Activated naive CD8-positive, alpha-beta T cell (primary cell): ENCODE measurements around the gene MED10.

Source experiments
- H3K27ac Mint-ChIP-seq: one replicate; pipeline ENCODE4 v1.8.0; 2021; ENCODE audit warnings: mixed read lengths
- H3K27me3 Mint-ChIP-seq: one replicate; pipeline ENCODE4 v1.8.0; 2021; ENCODE audit warnings: mixed read lengths
- H3K36me3 Mint-ChIP-seq: one replicate; pipeline ENCODE4 v1.8.0; 2021; ENCODE audit warnings: mixed read lengths
- H3K4me1 Mint-ChIP-seq: one replicate; pipeline ENCODE4 v1.8.0; 2021; ENCODE audit warnings: low read depth, mixed read lengths
- H3K4me3 Mint-ChIP-seq: one replicate; pipeline ENCODE4 v1.8.0; 2021; ENCODE audit warnings: mild to moderate bottlenecking, mixed read lengths
- H3K9me3 Mint-ChIP-seq: one replicate; pipeline ENCODE4 v1.8.0; 2021; ENCODE audit warnings: low read depth, mixed read lengths

The MED10 gene

GRCh38 chr5:6393596-6394194 lies 15.3 kb upstream of the MED10 start:
- Mint-ChIP-seq H3K9me3 (no peaks in the 10 kb centered on the region), H3K36me3 (no peaks in the 10 kb centered on the region), H3K27me3 (peaks cover 12% of the 10 kb centered on the region), H3K4me3 (no peak overlapping the region), H3K4me1 (no peaks in the 10 kb centered on the region), H3K27ac (no peak overlapping the region)

GRCh38 chr5:6392561-6392960 lies 14.2 kb upstream of the MED10 start:
- no peak overlapping the region for H3K4me3 Mint-ChIP-seq
- H3K27ac Mint-ChIP-seq, result no peak overlapping the region
- H3K27me3 Mint-ChIP-seq, result peaks cover 12% of the 10 kb centered on the region
- no peaks in the 10 kb centered on the region for H3K4me1 Mint-ChIP-seq
- H3K36me3 Mint-ChIP-seq, result no peaks in the 10 kb centered on the region
- H3K9me3 Mint-ChIP-seq, result no peaks in the 10 kb centered on the region

- H3K4me1 Mint-ChIP-seq, result no peaks in the 10 kb centered on the region
- H3K4me3 Mint-ChIP-seq, result no peak overlapping the region
- no peaks in the 10 kb centered on the region for H3K9me3 Mint-ChIP-seq
- no peak overlapping the region for H3K27ac Mint-ChIP-seq
- H3K36me3 Mint-ChIP-seq, result no peaks in the 10 kb centered on the region
- H3K27me3 Mint-ChIP-seq, result peaks cover 8% of the 10 kb centered on the region
These were observed 12.8 kb upstream of the MED10 start for GRCh38 chr5:6391151-6391550.

GRCh38 chr5:6389946-6390530 lies 11.7 kb upstream of the MED10 start:
- peaks cover 7% of the 10 kb centered on the region for H3K27me3 Mint-ChIP-seq
- H3K9me3 Mint-ChIP-seq, result no peaks in the 10 kb centered on the region
- no peaks in the 10 kb centered on the region for H3K4me1 Mint-ChIP-seq
- no peak overlapping the region for H3K27ac Mint-ChIP-seq
- no peak overlapping the region for H3K4me3 Mint-ChIP-seq
- no peaks in the 10 kb centered on the region for H3K36me3 Mint-ChIP-seq

- H3K4me3 Mint-ChIP-seq, result no peak overlapping the region
- H3K9me3 Mint-ChIP-seq, result no peaks in the 10 kb centered on the region
- no peaks in the 10 kb centered on the region for H3K4me1 Mint-ChIP-seq
- H3K27me3 Mint-ChIP-seq, result peaks cover 8% of the 10 kb centered on the region
- H3K36me3 Mint-ChIP-seq, result no peaks in the 10 kb centered on the region
- H3K27ac Mint-ChIP-seq, result no peak overlapping the region
These were observed 11.1 kb upstream of the MED10 start for GRCh38 chr5:6389397-6389796.

GRCh38 chr5:6387970-6388369 lies 9.6 kb upstream of the MED10 start:
- Mint-ChIP-seq H3K27me3 (peaks cover 10% of the 10 kb centered on the region), H3K36me3 (no peaks in the 10 kb centered on the region), H3K27ac (no peak overlapping the region), H3K4me3 (no peak overlapping the region), H3K4me1 (no peaks in the 10 kb centered on the region), H3K9me3 (no peaks in the 10 kb centered on the region)

GRCh38 chr5:6386271-6386670 lies 7.9 kb upstream of the MED10 start:
- H3K9me3 Mint-ChIP-seq, result no peaks in the 10 kb centered on the region
- H3K27me3 Mint-ChIP-seq, result peaks cover 7% of the 10 kb centered on the region
- H3K36me3 Mint-ChIP-seq, result no peaks in the 10 kb centered on the region
- no peak overlapping the region for H3K27ac Mint-ChIP-seq
- H3K4me3 Mint-ChIP-seq, result no peak overlapping the region
- H3K4me1 Mint-ChIP-seq, result no peaks in the 10 kb centered on the region

GRCh38 chr5:6384856-6385255 lies 6.5 kb upstream of the MED10 start:
- peaks cover 5% of the 10 kb centered on the region for H3K27me3 Mint-ChIP-seq
- no peaks in the 10 kb centered on the region for H3K9me3 Mint-ChIP-seq
- H3K36me3 Mint-ChIP-seq, result peaks cover 1% of the 10 kb centered on the region
- H3K4me1 Mint-ChIP-seq, result no peaks in the 10 kb centered on the region
- no peak overlapping the region for H3K4me3 Mint-ChIP-seq
- no peak overlapping the region for H3K27ac Mint-ChIP-seq

- Mint-ChIP-seq H3K36me3 (peaks cover 3% of the 10 kb centered on the region), H3K27me3 (peaks cover 5% of the 10 kb centered on the region), H3K4me1 (peaks cover 9% of the 10 kb centered on the region), H3K4me3 (no peak overlapping the region), H3K9me3 (no peaks in the 10 kb centered on the region), H3K27ac (no peak overlapping the region)
These were observed 5.0 kb upstream of the MED10 start for GRCh38 chr5:6383376-6383775.

GRCh38 chr5:6379246-6379645 lies 899 bp upstream of the MED10 start:
- Mint-ChIP-seq H3K27ac (peak overlapping the region; percentile 97), H3K9me3 (no peaks in the 10 kb centered on the region), H3K27me3 (peaks cover 3% of the 10 kb centered on the region), H3K36me3 (peaks cover 5% of the 10 kb centered on the region), H3K4me1 (peaks cover 42% of the 10 kb centered on the region), H3K4me3 (peak overlapping the region; percentile 99)

GRCh38 chr5:6378766-6379103 lies 388 bp upstream of the MED10 start:
- peak overlapping the region; percentile 97 for H3K27ac Mint-ChIP-seq
- H3K4me3 Mint-ChIP-seq, result peak overlapping the region; percentile 99
- peaks cover 5% of the 10 kb centered on the region for H3K36me3 Mint-ChIP-seq
- H3K9me3 Mint-ChIP-seq, result no peaks in the 10 kb centered on the region
- peaks cover 46% of the 10 kb centered on the region for H3K4me1 Mint-ChIP-seq
- peaks cover 3% of the 10 kb centered on the region for H3K27me3 Mint-ChIP-seq

- Mint-ChIP-seq H3K36me3 (peaks cover 7% of the 10 kb centered on the region), H3K4me3 (peak overlapping the region; percentile 99), H3K27ac (peak overlapping the region; percentile 97), H3K27me3 (no peaks in the 10 kb centered on the region), H3K9me3 (no peaks in the 10 kb centered on the region), H3K4me1 (peaks cover 53% of the 10 kb centered on the region)
These were observed 804 bp downstream of the MED10 start for GRCh38 chr5:6377582-6377904.

- no peaks in the 10 kb centered on the region for H3K9me3 Mint-ChIP-seq
- H3K4me3 Mint-ChIP-seq, result peak overlapping the region; percentile 99
- H3K27ac Mint-ChIP-seq, result peak overlapping the region; percentile 97
- peaks cover 54% of the 10 kb centered on the region for H3K4me1 Mint-ChIP-seq
- no peaks in the 10 kb centered on the region for H3K27me3 Mint-ChIP-seq
- peaks cover 7% of the 10 kb centered on the region for H3K36me3 Mint-ChIP-seq
These were observed 1.3 kb downstream of the MED10 start for GRCh38 chr5:6376974-6377520.

- Mint-ChIP-seq H3K4me1 (peaks cover 45% of the 10 kb centered on the region), H3K9me3 (no peaks in the 10 kb centered on the region), H3K4me3 (no peak overlapping the region), H3K27me3 (no peaks in the 10 kb centered on the region), H3K36me3 (peaks cover 7% of the 10 kb centered on the region), H3K27ac (peak overlapping the region; percentile 25)
These were observed 5.1 kb downstream of the MED10 start for GRCh38 chr5:6373081-6373846.

- Mint-ChIP-seq H3K36me3 (peaks cover 7% of the 10 kb centered on the region), H3K4me1 (peaks cover 44% of the 10 kb centered on the region)
These were observed 5.9 kb downstream of the MED10 start for GRCh38 chr5:6372251-6373080.

More at GRCh38 chr5:6372251-6373080, 5.9 kb downstream of the MED10 start:
- no peak overlapping the region for H3K4me3 Mint-ChIP-seq
- H3K9me3 Mint-ChIP-seq, result no peaks in the 10 kb centered on the region
- H3K27ac Mint-ChIP-seq, result no peak overlapping the region
- H3K27me3 Mint-ChIP-seq, result no peaks in the 10 kb centered on the region
